ENCODE results near the gene MAGI2. TPM values are rescaled to one million over a fixed set of nuclear protein-coding genes. Genes with fewer than 3 reads are reported as not detected.

Gene MAGI2
- total and polyA plus RNA-seq, 2 of the 13 experiments (the other 11 are each of a cell fraction or from before 2014, with no cell fraction given) = 1.5 to 3.8 TPM

GRCh38 chr7:78864339-78864738, 589.1 kb downstream of the MAGI2 start (continued):
- no peak for TF ChIP-seq CEBPZ (IDR thresholded peaks at IDR 0.05; ENCODE audit: low read length)
- no peak for TF ChIP-seq ZFP82 (CRISPR knock-in tag; IDR thresholded peaks at IDR 0.05; ENCODE audit: borderline replicate concordance)
- no peak for TF ChIP-seq RFX1 (IDR thresholded peaks at IDR 0.05)

- DNase-seq (ENCODE audit: low spot score) (no peak), FAIRE-seq (no peak), ATAC-seq (no peak)
- Histone ChIP-seq H3K4me1 (ENCODE audit: insufficient read depth, low read length) (no peaks in the 10 kb centered on the region), H4K20me1 (ENCODE audit: insufficient read depth, low read length) (no peaks in the 10 kb centered on the region), H3K36me3 (replicated peaks in 1 of 2; ENCODE audit: control insufficient read depth in 1 of 2, insufficient read depth in 2 of 2, low read length in 2 of 2) (no peaks in the 10 kb centered on the region), H3K27me3 (ENCODE audit: control insufficient read depth in 1 of 2, insufficient read depth in 2 of 2, low read length in 2 of 2) (no peaks in the 10 kb centered on the region), H3K79me2 (ENCODE audit: insufficient read depth, low read length) (no peaks in the 10 kb centered on the region), H3K9me3 (ENCODE audit: low read length) (no peaks in the 10 kb centered on the region), H2AFZ (ENCODE audit: low read length) (no peak overlapping the region), H3K4me3 (replicated peaks in 1 of 3; ENCODE audit: insufficient read depth in 1 of 3, low read depth in 2 of 3, low read length in 3 of 3) (no peak overlapping the region), H3K9ac (ENCODE audit: insufficient read depth, low read depth, low read length) (no peak overlapping the region), H3K27ac (ENCODE audit: extremely low read length, insufficient read depth, low read length) (no peak overlapping the region), H3K4me2 (ENCODE audit: low read depth, low read length) (no peak overlapping the region)
- BruUV-seq (replicated peaks) = no TSS peak
- CTCF ChIA-PET (ENCODE audit: low intra/inter-chr PET ratio, low total read pairs) = no interaction called here
- POLR2A ChIA-PET = no interaction called here
- in situ Hi-C loops (cut with HindIII; ENCODE audit: extremely low pct_ligation_motif_present, low pct_unique_long_range_greater_than_20kb) (no loop called here), intact Hi-C loops (cut with micrococcal nuclease; ENCODE audit: unreplicated experiment) (no loop called here)
- WGBS (ENCODE audit: low lambda C conversion rate) = 20% methylated on average over 1 of the region's 1 CpG
- TF ChIP-seq ZHX2 (IDR thresholded peaks at IDR 0.05; ENCODE audit: low read depth) (no peak), ZHX2 (CRISPR knock-in tag; IDR thresholded peaks at IDR 0.05; ENCODE audit: borderline replicate concordance) (no peak), ZNF503 (CRISPR knock-in tag; IDR thresholded peaks at IDR 0.05) (no peak), ZBTB14 (CRISPR knock-in tag; IDR thresholded peaks at IDR 0.05) (no peak), YEATS4 (CRISPR knock-in tag; IDR thresholded peaks at IDR 0.05; ENCODE audit: borderline replicate concordance) (no peak), IRF2 (CRISPR knock-in tag; IDR thresholded peaks at IDR 0.05) (no peak), BCL3 (CRISPR knock-in tag; IDR thresholded peaks at IDR 0.05) (no peak)
These were observed 590.2 kb downstream of the MAGI2 start for GRCh38 chr7:78863281-78863680.
